ENCODE data around the gene CIB4.

- TF ChIP-seq, protein P1, sequence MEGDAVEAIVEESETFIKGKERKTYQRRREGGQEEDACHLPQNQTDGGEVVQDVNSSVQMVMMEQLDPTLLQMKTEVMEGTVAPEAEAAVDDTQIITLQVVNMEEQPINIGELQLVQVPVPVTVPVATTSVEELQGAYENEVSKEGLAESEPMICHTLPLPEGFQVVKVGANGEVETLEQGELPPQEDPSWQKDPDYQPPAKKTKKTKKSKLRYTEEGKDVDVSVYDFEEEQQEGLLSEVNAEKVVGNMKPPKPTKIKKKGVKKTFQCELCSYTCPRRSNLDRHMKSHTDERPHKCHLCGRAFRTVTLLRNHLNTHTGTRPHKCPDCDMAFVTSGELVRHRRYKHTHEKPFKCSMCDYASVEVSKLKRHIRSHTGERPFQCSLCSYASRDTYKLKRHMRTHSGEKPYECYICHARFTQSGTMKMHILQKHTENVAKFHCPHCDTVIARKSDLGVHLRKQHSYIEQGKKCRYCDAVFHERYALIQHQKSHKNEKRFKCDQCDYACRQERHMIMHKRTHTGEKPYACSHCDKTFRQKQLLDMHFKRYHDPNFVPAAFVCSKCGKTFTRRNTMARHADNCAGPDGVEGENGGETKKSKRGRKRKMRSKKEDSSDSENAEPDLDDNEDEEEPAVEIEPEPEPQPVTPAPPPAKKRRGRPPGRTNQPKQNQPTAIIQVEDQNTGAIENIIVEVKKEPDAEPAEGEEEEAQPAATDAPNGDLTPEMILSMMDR (IDR thresholded peaks at IDR 0.05; ENCODE audit: poor library complexity) = no peak
- TF ChIP-seq EZH2phosphoT487 (IDR thresholded peaks at IDR 0.05; ENCODE audit: low read depth, severe bottlenecking, unreplicated experiment) (no peak), EZH2 (IDR thresholded peaks at IDR 0.05; ENCODE audit: borderline replicate concordance) (no peak)
These were observed 8.5 kb downstream of the CIB4 start for GRCh38 chr2:26632624-26633185.

Data from hepatocyte (in vitro differentiated cells).